NCI-H1930 (cell line): Measurements from ENCODE around the gene FGF14.

Source experiments
- DNase-seq, 2 experiments: peaks; one replicate each; lab custom pipeline; 2025; lab: John Stamatoyannopoulos, UW

FGF14 gene

DNA sequence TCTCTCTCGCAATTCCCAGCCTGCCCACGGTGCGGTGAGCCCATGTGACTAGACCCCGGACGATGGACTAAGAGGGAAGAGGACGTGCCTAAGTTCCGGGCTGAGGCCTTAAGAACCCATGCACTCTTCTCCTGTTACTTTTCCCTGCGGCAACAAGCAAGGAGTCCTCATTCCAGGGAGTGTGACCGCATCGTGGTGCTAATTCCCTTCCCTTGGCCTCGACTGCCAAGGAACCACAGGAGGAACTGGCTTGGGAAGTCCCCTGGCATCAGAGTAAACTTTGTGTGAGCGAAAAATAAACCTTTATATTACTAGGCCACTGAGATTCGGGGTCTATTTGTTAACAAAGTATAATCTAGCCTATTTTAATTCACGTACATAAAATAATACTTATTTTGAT is 34.0 kb downstream of the FGF14 start:
- DNase-seq = no peak

DNA sequence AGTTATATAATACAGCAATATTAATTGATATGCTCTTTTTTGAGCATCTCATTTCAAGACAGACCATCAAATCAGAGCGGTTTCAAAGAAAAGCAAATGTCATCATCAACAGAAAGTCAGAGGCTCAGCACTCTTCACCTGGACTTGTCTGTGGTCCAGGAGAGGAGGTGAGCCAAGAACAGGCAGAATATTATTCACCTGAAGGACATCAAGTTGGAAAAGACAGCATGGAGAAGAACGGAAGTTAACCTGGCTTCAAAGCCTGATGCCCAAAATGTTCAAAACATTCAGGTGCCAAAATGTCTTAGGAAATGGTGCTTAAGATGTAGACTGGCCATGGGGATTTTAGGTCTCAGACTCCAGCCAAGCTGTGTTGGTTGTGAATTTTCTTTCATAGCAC is 40.7 kb downstream of the FGF14 start:
- no peak for DNase-seq

DNA sequence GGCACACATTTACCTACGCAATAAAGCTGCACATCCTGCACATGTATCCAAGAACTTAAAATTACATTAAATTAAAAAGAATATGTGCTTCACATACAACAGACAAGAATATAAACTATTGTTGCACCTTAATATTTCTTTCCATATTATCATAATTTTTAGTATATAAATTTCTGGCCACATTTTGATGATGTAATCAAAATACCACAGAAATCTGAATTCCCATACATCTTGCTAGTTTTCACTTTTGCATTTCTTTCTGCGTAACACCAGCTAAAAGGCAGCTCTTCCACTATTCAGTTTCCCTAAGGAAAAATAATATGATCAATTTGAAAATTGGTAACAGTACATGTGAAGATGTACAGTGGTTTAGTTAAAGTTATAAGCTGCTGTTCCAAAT is 42.6 kb downstream of the FGF14 start:
- no peak for DNase-seq

GRCh38 chr13:102355251-102355650 is 46.6 kb downstream of the FGF14 start:
- no peak for DNase-seq

GRCh38 chr13:102354011-102354410 is 47.8 kb downstream of the FGF14 start:
- DNase-seq = no peak

DNA sequence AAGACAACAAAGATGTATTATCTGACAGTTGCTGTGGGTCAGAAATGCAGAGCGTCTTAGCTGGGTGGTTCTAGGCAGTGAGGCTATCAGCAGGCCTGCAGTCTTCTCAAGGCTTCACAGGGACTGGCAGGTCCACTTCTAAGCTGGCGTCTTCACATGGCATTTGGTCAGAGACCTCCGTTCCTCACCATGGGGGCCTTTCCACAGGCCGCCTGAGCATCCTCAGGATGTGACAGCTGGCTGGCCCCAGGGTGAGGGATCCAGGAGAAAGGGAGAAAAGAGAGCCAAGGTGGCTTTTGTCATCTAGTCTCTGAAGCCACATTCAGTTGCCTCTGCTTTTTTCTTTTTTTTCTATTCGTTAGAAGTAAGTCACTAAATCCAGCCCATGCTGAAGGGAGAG is 50.3 kb downstream of the FGF14 start:
- no peak for DNase-seq

- no peak for DNase-seq
These were observed 54.4 kb downstream of the FGF14 start for GRCh38 chr13:102347490-102347889.

DNA sequence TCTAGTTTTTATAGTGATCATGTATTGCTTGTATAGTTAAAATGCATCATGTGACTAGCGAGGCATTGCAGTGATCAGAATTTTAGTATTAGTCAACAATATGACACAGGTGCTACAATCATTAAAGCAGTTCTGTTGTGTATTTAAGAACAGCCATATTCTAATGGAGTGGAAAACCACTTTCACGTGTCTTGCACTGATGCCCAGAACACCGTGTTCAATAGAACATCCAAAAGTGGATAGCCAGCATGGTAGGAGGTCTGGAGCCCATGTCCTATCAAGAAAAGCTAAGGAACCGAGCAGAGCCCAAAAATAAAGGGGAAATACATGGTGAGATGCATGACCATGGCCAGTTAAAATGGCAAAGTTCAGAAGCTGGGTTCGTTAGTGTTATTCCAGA is 55.1 kb downstream of the FGF14 start:
- DNase-seq = no peak

- no peak for DNase-seq
These were observed 57.4 kb downstream of the FGF14 start for GRCh38 chr13:102344410-102344809.

GRCh38 chr13:102333320-102334198 is 68.3 kb downstream of the FGF14 start:
- DNase-seq = peak; percentile 21 to 24

DNA sequence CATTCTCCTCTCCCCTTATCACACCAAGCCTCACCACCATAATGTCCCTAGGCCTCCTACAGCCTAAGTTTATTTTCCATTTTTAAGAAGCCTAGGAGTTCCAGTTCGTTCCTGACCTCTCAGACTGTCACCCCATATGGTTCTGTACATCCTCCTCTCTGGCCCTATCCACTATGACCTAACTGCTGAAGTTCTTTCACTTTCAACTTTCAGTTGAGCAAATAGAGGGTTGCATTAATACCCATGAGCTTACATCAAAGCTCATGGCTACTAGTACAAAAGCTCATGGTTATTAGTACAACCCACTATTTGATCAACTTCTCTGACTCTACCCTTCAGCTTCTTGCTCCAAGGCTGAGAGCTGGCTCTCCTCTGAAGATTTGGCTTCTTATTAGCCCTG is 72.9 kb downstream of the FGF14 start:
- DNase-seq = no peak

DNA sequence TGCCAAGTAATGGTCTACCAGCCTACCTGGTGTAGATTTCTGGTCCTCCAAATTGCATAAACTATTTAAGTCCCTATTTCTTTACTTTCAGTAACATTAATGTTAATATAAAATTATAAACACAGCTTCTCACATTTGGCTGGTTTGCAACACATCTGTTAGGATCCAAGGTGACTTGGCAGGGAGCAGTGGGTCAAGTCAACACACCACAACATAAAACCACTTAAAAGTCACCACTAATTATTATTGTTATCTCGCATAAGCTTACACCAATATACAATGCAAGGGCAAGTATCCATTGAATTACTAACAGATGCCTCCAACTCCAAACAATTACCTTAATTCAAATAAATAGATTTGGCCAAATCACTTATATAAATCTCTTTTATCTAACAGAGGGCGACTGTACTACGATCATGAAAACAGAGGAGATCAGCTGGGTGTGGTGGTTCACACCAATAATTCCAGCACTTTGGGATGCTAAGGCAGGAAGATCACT is 74.7 kb downstream of the FGF14 start:
- no peak for DNase-seq

DNA sequence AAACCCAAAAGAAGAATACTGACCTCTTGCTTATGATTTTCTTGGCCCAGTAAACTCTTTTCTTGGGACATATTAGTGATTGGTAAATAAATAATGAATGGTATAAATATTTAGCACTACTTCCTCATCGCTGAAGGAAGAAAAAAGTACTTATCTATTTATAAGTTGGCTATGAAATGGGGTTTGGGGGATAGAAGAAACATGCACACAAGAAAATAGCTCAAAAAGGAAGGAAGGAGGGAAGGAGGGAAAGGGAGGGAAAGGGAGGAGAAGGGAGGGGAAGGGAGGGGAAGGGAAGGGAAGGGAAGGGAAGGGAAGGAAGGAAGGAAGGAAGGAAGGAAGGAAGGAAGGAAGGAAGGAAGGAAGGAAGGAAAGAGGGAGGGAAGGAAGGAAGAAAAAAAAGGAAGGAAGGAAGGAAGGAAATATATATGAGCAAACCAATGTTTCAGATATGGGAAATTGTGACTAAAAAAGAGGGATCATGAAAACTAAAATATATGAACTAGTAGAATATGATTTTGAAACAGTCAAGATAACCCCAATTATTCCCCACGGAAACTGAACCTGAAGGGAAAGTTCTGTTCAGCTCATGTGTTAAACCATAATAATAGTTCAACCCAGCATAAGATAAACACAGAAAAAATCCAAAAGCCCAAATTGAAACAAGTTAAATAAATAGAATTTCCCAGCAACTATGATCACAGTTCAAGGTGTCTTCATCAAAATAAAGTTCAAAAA is 75.3 kb downstream of the FGF14 start:
- DNase-seq = no peak

DNA sequence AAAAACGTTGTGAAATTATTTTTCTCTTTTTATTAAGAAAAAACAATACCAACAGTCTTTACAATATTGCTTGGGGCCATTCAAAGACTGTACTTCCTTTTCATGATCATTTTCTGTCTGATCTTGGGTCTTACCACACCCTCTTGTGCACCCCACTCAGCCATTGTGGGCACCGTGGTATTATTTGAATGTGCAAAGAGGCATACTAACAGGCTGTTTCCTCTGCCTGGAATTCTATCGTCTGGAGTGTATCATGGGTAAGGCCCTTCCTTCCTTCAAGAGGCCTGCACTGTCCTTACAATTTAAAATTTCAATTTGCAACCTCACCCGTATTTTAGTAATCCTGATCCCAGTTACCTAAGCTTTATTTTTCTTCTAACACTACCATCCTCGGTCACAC is 76.5 kb downstream of the FGF14 start:
- DNase-seq = no peak

DNA sequence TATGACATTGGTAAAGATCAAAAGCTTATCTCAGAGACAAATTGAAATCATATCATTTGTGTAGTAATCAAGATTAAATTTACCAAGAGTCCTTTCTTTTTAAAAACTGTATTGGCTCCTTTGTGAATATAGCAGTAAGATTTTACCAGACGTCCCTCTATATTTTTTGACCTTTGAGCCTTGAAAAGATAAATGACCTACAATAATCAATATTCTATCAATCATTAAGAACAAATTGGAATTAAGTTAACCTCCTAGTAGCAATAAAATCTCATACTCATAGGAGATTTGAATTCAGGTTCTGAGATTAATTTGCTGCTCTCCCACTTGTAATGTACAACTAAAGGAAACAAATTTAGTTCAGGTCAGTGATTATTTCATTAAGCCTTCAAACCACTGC is 78.3 kb downstream of the FGF14 start:
- DNase-seq = no peak

GRCh38 chr13:102323012-102323411 is 78.8 kb downstream of the FGF14 start:
- no peak for DNase-seq

GRCh38 chr13:102322211-102322610 is 79.6 kb downstream of the FGF14 start:
- no peak for DNase-seq

GRCh38 chr13:102318233-102318632 is 83.6 kb downstream of the FGF14 start:
- DNase-seq = no peak

GRCh38 chr13:102317593-102317992 is 84.3 kb downstream of the FGF14 start:
- no peak for DNase-seq

DNA sequence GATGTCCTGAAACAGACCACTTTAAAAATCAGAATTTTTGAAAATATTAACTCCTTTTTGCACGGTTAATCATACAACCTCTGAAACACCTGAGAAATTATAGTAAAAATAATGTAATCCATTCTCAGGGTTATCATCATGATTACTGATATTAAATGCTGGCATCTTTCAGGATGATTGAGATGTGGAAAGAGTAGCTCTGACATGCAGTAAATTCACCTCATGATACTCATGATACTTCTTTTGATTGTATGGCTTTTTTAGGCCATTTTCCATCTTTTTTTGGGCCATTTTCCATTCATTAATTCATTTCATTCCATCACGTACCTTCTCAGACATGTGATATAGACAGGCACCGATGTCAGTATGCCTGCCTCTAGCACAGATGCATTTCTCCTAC is 85.1 kb downstream of the FGF14 start:
- DNase-seq = no peak

DNA sequence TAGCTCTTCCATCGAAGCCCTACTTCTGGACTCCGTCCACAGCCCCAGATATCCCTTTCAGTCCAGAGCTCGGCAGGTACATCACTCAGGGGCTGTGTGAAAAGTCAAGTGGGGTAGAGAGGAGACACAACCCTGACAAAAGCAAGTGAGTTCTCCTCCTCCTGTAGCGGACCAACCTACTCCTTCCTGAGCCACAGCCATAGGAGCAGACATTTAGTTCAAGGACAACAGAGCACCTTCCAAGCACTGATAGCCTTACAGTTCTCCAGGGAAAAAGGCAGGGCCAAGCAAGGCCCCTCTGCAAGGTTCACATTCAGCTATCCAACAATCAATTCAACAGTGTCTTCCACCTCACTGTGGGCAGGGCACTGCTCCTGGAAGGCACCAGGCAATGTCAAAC is 89.0 kb downstream of the FGF14 start:
- no peak for DNase-seq

DNA sequence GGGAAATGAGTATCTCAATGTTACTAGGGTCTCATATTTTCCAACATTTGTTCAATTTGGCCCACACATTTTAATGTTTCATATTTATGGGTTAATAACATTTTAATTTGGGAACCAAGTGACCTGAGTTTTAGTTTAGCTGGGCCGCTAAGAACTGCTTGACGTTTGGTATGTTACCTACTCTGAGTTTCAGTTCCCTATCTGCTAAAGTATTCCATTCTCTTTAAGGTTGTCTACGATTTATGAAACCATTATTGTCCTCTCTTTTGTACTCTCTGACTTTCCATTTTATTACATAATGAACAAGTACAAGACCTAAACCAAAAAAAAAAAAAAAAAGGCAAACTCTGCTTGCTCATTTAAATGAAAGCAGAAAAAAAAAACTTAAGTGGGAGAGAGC is 89.9 kb downstream of the FGF14 start:
- no peak for DNase-seq

- no peak for DNase-seq
These were observed 90.4 kb downstream of the FGF14 start for GRCh38 chr13:102311419-102311796.
